Right atrium auricular region (tissue), 2 donors: ENCODE results near the gene MARCO. TPM values are rescaled to one million over a fixed set of nuclear protein-coding genes. Genes with fewer than 3 reads are reported as not detected.
"Not testable (repeated sequence)": the region's sequence is repeated elsewhere in the genome, so short reads cannot be mapped to it uniquely, and the experiment has no call there.

Experiments used
- DNase-seq: peaks from one replicate; pipeline ENCODE4 v3.0.0-alpha.2; 2019; ENCODE audit warnings: low spot score
- H3K27ac ChIP-seq, 2 donors: fragments of 200-600 bp; sonication (generic); 1 replicate in 1 of 2; 2 replicates in 1 of 2; pipeline ENCODE4 v1.5.1; 2016 to 2019
- H3K27me3 ChIP-seq, 2 donors: fragments of 200-600 bp; sonication (generic); one replicate each; pipeline versions ENCODE4 v1.5.1 to v1.6.0; 2017 to 2019
- H3K36me3 ChIP-seq: fragments of 200-600 bp; sonication (generic); one replicate; pipeline ENCODE4 v1.5.1; 2016
- H3K4me1 ChIP-seq, 2 donors: fragments of 200-600 bp; sonication (generic); one replicate each; pipeline versions ENCODE4 v1.5.1 to v1.6.0; 2017 to 2019
- H3K4me3 ChIP-seq, 2 donors: fragments of 200-600 bp; sonication (generic); 1 replicate in 1 of 2; 2 replicates in 1 of 2; pipeline ENCODE4 v1.5.1; 2017 to 2019; ENCODE audit warnings: mild to moderate bottlenecking in 1 of 2, moderate library complexity in 1 of 2
- H3K9me3 ChIP-seq, 2 donors: fragments of 200-600 bp; sonication (generic); one replicate each; pipeline ENCODE4 v1.5.1; 2019
- total RNA-seq, 2 donors: library from RNA; depleted of rRNA; stranded (reverse); fragments of >200 nt; gene quantifications; one replicate each; pipeline ENCODE4 v1.1.0, GENCODE V29; 2016
- TF ChIP-seq, protein P1 (sequence below), 2 donors: fragments of 200-600 bp; sonication (generic); IDR thresholded peaks; one replicate each; pipeline ENCODE4 v1.5.1; 2019; ENCODE audit warnings: antibody characterized with exemption in 2 of 2

The MARCO gene
- total RNA-seq, 2 donors from 2014 or later = 1.6 to 34.1 TPM

DNA sequence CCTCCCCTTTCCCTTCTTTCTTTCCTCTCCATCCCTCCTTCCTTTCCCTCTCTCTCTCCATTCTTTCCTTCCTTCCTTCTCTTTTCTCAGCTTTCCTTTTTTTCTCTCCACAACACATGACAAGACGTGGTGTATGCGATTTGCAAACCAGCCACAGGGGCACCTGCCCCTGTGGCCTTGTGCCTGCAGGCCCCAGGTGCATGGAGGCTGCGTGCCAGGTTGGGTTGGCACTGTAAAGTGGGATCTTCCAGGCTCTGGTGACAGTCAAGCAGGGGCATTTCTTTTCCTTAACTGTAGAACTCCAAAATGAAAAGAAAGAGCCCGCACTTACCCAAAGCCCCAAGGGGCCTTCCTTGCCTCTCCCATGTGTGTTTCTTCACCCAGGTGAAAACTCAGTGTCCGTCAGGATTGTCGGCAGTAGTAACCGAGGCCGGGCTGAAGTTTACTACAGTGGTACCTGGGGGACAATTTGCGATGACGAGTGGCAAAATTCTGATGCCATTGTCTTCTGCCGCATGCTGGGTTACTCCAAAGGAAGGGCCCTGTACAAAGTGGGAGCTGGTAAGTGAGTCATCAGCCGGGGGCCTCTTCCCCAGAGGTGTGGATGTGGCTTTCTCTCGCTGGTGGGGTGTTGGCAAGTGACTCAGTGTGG lies 50.9 kb downstream of the MARCO start:
- DNase-seq = no peak
- Histone ChIP-seq H3K4me3 (no peak overlapping the region), H3K4me1 (no peaks in the 10 kb centered on the region), H3K27ac (no peak overlapping the region), H3K36me3 (no peaks in the 10 kb centered on the region), H3K27me3 (no peaks in the 10 kb centered on the region), H3K9me3 (no peaks in the 10 kb centered on the region)
- TF ChIP-seq, protein P1, sequence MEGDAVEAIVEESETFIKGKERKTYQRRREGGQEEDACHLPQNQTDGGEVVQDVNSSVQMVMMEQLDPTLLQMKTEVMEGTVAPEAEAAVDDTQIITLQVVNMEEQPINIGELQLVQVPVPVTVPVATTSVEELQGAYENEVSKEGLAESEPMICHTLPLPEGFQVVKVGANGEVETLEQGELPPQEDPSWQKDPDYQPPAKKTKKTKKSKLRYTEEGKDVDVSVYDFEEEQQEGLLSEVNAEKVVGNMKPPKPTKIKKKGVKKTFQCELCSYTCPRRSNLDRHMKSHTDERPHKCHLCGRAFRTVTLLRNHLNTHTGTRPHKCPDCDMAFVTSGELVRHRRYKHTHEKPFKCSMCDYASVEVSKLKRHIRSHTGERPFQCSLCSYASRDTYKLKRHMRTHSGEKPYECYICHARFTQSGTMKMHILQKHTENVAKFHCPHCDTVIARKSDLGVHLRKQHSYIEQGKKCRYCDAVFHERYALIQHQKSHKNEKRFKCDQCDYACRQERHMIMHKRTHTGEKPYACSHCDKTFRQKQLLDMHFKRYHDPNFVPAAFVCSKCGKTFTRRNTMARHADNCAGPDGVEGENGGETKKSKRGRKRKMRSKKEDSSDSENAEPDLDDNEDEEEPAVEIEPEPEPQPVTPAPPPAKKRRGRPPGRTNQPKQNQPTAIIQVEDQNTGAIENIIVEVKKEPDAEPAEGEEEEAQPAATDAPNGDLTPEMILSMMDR (IDR thresholded peaks at IDR 0.05) = no peak

- H3K4me1 ChIP-seq = no peaks in the 10 kb centered on the region
- H3K27me3 ChIP-seq = no peaks in the 10 kb centered on the region
- H3K4me3 ChIP-seq = no peak overlapping the region
- no peaks in the 10 kb centered on the region for H3K9me3 ChIP-seq
- TF ChIP-seq, protein P1 (IDR thresholded peaks at IDR 0.05) = no peak
- DNase-seq = no peak
- no peaks in the 10 kb centered on the region for H3K36me3 ChIP-seq
- H3K27ac ChIP-seq = no peak overlapping the region
Observed at GRCh38 chr2:118993392-118993752, 51.4 kb downstream of the MARCO start.

DNA sequence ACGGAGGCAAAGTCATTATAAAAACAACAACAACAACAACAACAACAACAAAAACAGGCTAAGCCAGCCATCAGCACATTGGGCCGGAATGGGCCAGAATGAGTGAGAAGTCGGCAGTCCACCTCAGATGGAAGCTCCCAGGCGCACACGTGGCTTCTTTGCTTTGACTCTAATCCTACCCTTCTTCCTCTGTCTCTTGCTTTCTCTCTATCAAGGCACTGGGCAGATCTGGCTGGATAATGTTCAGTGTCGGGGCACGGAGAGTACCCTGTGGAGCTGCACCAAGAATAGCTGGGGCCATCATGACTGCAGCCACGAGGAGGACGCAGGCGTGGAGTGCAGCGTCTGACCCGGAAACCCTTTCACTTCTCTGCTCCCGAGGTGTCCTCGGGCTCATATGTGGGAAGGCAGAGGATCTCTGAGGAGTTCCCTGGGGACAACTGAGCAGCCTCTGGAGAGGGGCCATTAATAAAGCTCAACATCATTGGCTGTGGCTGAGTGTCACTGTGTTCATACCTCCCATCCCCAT lies 52.2 kb downstream of the MARCO start:
- no peaks in the 10 kb centered on the region for H3K9me3 ChIP-seq
- H3K36me3 ChIP-seq = no peaks in the 10 kb centered on the region
- H3K4me3 ChIP-seq = no peak overlapping the region
- no peak overlapping the region for H3K27ac ChIP-seq
- DNase-seq = no peak
- no peaks in the 10 kb centered on the region for H3K27me3 ChIP-seq
- TF ChIP-seq, protein P1 (IDR thresholded peaks at IDR 0.05) = no peak
- no peaks in the 10 kb centered on the region for H3K4me1 ChIP-seq

- Histone ChIP-seq H3K4me1 (no peaks in the 10 kb centered on the region), H3K27me3 (no peaks in the 10 kb centered on the region), H3K4me3 (no peak overlapping the region), H3K9me3 (no peaks in the 10 kb centered on the region), H3K36me3 (no peaks in the 10 kb centered on the region), H3K27ac (no peak overlapping the region)
- DNase-seq = no peak
- TF ChIP-seq, protein P1 (IDR thresholded peaks at IDR 0.05) = no peak
Observed at GRCh38 chr2:118994778-118995177, 52.8 kb downstream of the MARCO start.

DNA sequence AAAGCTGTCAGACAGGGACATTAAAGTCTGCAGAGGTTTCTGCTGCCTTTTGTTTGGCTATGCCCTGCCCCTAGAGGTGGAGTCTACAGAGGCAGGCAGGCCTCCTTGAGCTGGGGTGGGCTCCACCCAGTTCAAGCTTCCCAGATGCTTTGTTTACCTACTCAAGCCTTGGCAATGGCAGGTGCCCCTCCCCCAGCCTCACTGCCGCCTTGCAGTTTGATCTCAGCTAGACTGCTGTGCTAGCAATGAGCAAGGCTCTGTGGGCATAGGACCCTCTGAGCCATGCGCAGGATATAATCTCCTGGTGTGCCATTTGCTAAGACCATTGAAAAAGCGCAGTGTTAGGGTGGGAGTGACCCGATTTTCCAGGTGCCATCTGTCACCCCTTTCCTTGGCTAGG lies 61.9 kb downstream of the MARCO start:
- not testable (repeated sequence) for H3K4me3 ChIP-seq, H3K4me1 ChIP-seq, H3K27me3 ChIP-seq, H3K36me3 ChIP-seq, H3K27ac ChIP-seq, H3K9me3 ChIP-seq, DNase-seq

- TF ChIP-seq, protein P1 (IDR thresholded peaks at IDR 0.05) = no peak
- Histone ChIP-seq H3K9me3 (no peaks in the 10 kb centered on the region), H3K27me3 (no peaks in the 10 kb centered on the region), H3K27ac (no peak overlapping the region), H3K4me3 (no peak overlapping the region), H3K4me1 (no peaks in the 10 kb centered on the region), H3K36me3 (no peaks in the 10 kb centered on the region)
- no peak for DNase-seq
Observed at GRCh38 chr2:119004602-119005001, 62.6 kb downstream of the MARCO start.
